PC-9 (cell line): ENCODE measurements around the gene EVL.

Source experiments
- CTCF ChIP-seq: fragments of 200-600 bp; sonication (generic); conservative IDR thresholded peaks from 2 replicates; pipeline ENCODE4 v1.6.1; 2017; ENCODE audit warnings: mixed run types, antibody characterized with exemption, mild to moderate bottlenecking, moderate library complexity
- EZH2 ChIP-seq: fragments of 200-600 bp; sonication (generic); IDR thresholded peaks from 2 replicates; pipeline ENCODE4 v1.8.0; 2017; ENCODE audit warnings: antibody characterized with exemption, low read depth

- TF ChIP-seq CTCF: peak; percentile 80
- TF ChIP-seq EZH2: no peak
These were observed 89.9 kb downstream of the EVL start for GRCh38 chr14:100155049-100155621.
